22Rv1 (cell line): ENCODE measurements around the gene EMC9.
"Not testable (repeated sequence)": the region's sequence is repeated elsewhere in the genome, so short reads cannot be mapped to it uniquely, and the experiment has no call there.

Experiments used
- H3K27ac ChIP-seq: fragments of 450-650 bp; 2 replicates; pipeline ENCODE4 v1.5.1; 2017
- ZFX ChIP-seq: fragments of 450-650 bp; IDR thresholded peaks from 2 replicates; pipeline ENCODE4 v1.6.1; 2017; ENCODE audit warnings: antibody characterized with exemption, borderline replicate concordance
- TF ChIP-seq, protein P1 (sequence below): fragments of 450-650 bp; IDR thresholded peaks from 2 replicates; pipeline ENCODE4 v1.5.1; 2017; ENCODE audit warnings: mild to moderate bottlenecking

Gene EMC9

DNA sequence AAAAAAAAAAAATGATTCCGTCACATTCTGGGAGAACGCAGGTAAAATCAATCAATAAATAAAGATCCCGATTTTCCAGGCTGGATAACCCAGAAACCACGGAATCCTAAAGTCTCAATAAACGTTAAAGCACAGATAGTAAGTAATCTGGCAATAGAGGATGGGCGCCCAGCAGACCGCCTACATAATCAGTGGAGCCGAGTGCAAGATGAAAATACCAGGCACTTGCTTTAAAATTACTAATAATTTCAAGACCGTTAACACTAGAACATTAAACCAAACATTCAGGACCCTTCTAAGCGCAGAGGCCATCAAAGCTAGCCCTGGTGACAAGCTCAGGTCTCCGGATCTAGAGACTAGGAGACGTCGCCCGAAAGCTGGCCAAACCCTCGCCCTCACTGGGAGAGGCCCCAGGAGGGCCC is 28.0 kb downstream of the EMC9 start:
- peak overlapping the region; percentile 99 for H3K27ac ChIP-seq
- no peak for TF ChIP-seq ZFX
- TF ChIP-seq, protein P1, sequence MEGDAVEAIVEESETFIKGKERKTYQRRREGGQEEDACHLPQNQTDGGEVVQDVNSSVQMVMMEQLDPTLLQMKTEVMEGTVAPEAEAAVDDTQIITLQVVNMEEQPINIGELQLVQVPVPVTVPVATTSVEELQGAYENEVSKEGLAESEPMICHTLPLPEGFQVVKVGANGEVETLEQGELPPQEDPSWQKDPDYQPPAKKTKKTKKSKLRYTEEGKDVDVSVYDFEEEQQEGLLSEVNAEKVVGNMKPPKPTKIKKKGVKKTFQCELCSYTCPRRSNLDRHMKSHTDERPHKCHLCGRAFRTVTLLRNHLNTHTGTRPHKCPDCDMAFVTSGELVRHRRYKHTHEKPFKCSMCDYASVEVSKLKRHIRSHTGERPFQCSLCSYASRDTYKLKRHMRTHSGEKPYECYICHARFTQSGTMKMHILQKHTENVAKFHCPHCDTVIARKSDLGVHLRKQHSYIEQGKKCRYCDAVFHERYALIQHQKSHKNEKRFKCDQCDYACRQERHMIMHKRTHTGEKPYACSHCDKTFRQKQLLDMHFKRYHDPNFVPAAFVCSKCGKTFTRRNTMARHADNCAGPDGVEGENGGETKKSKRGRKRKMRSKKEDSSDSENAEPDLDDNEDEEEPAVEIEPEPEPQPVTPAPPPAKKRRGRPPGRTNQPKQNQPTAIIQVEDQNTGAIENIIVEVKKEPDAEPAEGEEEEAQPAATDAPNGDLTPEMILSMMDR = no peak

DNA sequence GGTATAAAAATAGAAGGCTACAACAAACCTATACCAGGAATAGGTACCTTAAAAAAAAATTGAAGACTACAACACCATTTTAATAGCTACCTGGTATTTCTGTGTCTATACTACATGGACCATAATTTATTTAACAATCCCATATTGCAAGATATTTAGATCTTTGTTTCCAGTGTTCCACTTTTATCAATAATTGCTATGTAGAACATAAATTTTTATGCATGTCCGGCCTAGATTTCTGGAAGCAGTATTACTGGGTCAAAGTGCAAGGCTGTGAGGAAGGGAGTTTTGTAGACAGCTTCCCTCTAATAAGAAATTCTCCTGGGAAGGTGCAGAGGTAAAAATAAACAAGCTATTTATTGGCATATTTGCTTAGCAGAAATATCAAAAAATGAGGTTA is 30.9 kb downstream of the EMC9 start:
- peak overlapping the region; percentile 6; the same call in 1 of the 2 replicates for H3K27ac ChIP-seq
- TF ChIP-seq, protein P1 = no peak
- no peak for TF ChIP-seq ZFX

DNA sequence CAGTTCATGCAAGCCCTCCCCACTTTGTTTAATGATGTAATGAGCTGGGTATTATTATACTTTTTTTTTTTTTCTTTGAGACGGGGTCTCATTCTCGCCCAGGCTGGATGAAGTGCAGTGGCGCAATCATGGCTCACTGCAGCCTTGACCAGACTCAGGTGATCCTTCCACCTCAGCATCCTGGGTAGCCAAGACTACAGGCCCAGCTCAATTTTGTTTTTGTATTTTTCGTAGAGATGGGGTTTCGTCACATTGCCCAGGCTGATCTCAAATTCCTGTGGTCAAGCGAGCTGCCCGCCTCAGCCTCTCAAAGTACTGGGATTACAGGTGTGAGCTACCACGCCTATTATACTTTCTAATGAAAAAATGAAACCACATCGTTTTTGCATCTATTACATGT is 31.3 kb downstream of the EMC9 start:
- no peak for TF ChIP-seq ZFX
- TF ChIP-seq, protein P1 = no peak
- H3K27ac ChIP-seq = no peak overlapping the region

DNA sequence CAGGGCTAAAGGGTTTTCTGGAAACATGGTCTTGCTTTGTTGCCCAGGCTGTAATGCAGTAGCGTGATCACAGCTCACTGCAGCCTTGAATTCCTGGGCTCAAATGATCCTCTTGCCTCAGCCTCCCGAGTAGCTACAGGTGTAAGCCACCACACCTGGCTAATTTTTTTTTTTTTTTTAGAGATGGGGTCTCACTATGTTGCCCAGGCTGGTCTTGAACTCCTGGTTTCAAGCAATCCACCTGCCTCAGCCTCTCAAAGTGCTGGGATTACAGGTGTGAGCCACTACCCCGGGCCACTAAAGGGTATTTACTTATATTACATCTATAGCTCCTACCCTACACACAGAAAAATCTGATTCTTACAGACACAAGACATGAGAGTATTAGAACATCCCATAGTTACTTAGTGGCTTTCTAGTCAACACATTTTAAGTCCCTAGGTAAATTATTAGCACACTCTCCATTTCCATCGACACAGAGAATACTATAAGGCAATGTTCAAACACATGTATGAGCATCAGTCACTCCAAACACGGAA is 33.0 kb downstream of the EMC9 start:
- TF ChIP-seq ZFX = no peak
- TF ChIP-seq, protein P1 = no peak
- peak overlapping the region; percentile 33; the same call in 1 of the 2 replicates for H3K27ac ChIP-seq

DNA sequence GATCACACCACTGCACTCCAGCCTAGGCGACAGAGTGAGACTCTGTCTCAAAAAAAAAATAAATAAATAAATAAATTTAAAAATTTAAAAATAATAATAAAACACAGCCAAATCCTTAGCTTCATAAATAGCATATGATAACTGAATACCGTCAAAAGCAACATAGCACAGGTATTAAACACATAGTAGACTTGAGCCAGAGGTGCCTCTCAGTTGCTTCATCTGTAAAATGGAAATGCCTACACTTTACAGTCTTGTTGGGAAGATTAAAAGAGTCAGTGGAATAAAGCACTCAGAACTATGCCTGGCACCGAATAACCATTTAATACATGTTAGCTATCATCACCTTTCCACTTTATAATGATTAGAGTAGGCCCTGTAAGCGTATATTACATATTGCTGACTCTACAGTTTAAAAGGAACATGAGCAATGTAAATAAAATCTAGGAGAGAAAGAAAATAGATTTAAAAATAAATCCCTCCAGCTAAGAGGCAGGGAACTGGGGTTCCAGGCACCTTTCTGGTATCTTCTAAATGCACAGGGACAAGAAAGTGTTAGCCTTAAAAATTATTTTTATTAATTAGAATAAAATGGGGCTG is 34.6 kb downstream of the EMC9 start:
- H3K27ac ChIP-seq = no peak overlapping the region
- no peak for TF ChIP-seq ZFX
- TF ChIP-seq, protein P1 = no peak

DNA sequence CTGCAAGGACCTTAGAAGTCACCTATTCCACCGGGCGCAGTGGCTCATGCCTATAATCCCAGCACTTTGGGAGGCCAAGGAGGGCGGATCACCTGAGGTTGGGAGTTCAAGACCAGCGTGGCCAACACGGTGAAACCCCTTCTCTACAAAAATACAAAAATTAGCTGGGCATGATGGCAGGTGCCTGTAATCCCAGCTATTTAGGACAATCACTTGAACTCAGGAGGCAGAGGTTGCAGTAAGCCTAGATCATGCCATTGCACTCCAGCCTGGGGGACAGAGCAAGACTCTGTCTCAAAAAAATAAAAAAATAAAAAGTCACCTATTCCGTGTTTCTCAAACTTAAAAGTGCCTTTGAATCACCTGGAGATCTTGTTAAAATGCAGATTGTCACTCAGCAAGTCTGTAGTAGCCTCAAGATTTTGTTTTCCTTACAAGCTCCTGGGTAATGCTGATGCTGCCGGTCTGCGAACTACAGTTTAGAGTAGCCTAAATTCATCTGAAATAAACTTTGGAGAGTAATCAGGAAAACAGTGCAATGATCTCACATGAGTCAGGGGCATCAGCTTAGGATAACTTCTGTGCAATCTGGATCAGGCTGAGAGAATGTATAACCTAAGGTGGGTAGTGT is 35.7 kb downstream of the EMC9 start:
- H3K27ac ChIP-seq = not testable (repeated sequence)

DNA sequence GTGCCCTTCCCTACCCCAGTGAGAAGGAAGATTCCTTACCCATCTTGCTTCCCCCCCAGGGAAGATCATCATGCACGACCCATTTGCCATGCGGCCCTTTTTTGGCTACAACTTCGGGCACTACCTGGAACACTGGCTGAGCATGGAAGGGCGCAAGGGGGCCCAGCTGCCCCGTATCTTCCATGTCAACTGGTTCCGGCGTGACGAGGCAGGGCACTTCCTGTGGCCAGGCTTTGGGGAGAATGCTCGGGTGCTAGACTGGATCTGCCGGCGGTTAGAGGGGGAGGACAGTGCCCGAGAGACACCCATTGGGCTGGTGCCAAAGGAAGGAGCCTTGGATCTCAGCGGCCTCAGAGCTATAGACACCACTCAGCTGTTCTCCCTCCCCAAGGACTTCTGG is 37.9 kb downstream of the EMC9 start:
- TF ChIP-seq ZFX = no peak
- TF ChIP-seq, protein P1 = no peak
- H3K27ac ChIP-seq = no peak overlapping the region
